ENCODE results near the gene C2orf81.

C2orf81 gene

DNA sequence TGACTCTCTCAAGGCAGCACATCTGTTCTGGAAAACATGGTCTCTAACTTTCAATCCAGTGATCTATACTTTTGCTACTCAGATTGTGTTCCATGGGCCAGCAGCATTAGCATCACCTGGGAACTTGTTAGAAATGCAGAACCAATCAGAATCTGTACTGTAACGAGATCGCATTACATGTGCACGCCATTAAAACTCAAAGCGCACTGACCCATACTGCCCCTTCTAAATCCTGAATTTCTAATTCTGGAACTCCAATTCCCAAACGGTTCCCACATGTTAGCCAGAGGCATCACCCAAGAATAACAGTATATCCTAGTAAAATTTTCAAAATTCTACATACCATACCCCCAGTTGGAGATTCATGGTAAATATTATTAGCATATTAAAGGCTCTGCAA, 30.8 kb downstream of the C2orf81 start:
- no peak for DNase-seq (ENCODE audit: low read depth)

GRCh38 chr2:74387346-74387745, 34.1 kb downstream of the C2orf81 start:
- DNase-seq (ENCODE audit: low read depth): no peak

DNA sequence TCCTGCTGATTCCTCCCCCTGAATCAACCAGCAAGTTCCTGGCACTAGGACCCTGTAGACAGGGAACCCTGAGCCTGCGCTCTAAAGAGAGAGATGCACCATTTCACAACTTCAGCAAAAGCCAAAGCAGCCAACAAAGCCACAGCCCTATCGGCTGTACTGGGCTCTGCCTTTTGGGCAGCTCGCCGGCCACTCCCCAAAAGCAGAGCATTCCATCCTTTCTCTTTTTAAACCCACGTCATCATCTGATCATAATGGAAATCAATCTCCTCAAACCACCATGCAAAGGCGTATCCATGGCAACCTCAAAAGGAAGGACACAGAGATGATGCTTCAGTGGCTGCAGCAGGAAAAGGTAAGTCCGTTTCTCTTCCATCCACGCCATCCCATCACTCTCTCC, 36.0 kb downstream of the C2orf81 start:
- DNase-seq (ENCODE audit: low read depth): no peak

DNA sequence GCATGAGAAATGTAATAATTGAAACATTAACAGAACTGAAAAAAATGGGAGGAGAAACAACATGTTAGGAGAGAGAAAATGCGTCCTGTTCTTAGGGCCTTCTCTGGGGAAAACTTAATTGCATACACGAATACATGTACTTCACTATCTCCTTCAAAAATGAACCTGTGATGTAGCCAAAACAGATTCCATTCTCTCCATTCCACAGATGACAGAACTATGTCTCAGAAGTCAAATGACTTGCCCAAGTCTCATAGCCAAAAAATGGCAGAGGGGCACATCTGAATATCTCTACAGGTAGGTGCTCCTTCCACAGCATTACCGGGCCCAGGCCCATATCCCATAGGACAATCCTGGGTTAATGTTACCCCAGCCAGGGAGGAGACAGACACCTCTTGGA, 37.4 kb downstream of the C2orf81 start:
- DNase-seq (ENCODE audit: low read depth): no peak

DNA sequence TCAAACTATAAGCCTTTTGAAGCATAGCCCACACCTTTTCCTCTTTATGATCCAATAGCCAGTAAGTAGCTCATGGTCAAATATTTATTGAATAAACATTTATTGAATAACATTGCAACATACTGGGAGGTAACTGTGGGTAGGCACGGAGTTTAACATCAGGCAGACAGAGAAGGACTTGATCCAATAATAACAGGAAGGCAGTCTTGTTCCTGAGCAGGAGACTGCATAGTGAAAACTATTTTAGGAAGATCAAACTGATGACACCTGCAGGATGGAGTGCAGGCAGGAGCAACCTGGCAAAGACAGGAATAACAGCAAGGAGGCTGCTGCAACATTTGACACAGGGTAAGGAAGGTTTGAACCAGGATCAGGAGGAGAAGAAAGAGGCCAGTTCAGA, 38.2 kb downstream of the C2orf81 start:
- no peak for DNase-seq (ENCODE audit: low read depth)

DNA sequence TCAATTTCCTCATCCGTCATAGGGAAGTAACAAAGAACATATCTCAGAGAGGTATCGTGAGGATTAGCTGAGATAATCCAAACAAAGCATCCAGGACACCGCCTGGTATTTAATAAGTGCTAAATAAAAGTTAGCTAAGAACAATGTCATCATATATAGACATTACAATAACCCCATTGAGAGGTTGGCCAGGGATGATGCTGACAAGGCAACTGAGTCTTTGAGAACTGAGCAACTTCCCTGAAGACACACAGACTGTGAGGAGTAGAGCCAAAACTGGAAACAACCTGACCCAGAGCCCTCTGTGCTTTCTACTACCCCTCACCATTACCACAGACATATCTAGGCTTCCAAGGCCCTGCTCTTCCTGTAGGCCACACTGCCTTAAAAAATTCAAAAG, 39.7 kb downstream of the C2orf81 start:
- no peak for DNase-seq (ENCODE audit: low read depth)

DNA sequence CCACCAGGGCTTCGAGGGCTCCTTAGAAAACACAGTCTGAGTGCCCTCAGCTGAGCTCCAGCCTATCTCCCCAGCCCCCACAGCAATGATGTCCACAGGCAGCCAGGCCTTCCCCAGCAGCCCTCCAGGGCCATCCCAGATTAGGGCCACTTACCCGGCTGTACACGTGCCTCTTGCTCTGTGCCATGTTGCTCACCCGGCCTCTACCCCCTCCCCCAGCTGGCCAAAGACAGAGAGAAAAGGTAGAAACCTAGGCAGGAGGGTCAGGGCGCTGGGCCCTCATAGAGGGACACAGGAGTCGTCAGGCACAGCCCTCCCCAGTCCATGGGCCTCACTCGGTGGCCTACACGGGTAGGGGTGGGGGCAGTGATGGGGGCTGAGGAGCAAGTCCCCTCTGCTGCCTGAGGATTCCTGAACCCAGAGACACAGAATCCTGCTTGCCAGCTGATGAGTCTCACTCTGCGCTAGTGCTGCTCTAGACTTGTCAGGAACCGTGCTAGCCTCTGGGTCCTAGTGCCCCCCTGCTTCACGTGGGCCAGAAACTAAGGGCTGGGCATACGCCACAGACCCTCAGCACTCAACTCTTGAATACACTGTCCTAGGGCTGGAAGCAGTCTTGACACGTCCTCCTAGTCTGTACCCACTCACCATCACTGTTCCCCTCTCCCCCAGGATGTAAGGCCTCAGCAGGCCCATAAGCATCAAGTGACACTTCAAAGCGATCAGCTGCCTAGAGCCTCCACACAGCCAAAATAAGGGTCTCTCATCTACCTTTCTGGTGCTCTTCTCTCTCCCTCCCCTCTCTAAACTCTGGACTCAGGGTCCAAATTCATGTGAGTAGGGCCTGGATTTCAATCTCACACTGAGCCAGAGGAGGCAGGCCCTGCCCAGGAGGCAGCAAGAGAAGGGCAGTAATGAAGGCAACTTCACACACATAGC, 41.3 kb downstream of the C2orf81 start, which contains the start of gene DCTN1:
TSS of gene DCTN1 (minus strand) at position 461 of the 939 bp plus-strand sequence. CDS start at position 187, 274 bp downstream.
- no peak for DNase-seq (ENCODE audit: low read depth)

DNA sequence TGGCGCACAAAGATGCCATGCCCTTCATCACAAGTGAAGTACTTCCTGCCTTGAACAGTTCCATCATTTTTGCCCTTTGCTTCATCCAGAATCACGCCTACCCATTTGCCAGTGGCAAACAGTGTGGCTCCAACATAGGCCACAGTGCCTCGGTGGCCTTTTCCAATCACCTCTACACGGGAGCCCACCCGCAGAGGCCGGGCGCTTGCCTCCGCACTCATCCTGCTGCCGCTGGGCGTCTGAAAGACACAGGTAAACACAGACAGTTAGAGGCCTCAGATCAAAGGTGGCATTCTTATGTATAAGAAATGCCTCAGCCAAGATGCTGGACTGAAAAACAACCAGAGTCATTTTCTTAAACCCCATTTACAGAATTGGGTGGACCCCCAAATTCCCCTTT, 43.4 kb downstream of the C2orf81 start:
- DNase-seq (ENCODE audit: low read depth): no peak

DNA sequence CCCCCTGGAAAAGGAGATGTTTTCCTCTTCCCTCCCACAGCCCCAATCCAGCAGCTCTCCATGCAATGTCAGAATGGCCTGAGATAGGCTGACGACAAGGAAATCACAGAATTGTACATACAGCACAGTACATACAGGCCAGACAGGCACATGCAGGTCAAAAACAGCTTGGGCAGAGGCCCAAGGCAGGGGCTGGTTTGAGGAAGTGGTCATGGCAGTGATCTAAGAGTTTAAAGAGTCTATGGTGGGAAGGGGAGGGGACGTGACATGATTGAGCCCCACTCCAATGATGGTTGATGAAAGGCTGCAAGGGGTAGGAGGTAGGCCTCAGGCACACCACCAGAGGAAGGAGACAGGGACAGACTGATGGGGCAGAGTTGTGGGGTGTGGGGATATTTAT, 45.6 kb downstream of the C2orf81 start:
- DNase-seq (ENCODE audit: low read depth): no peak

DNA sequence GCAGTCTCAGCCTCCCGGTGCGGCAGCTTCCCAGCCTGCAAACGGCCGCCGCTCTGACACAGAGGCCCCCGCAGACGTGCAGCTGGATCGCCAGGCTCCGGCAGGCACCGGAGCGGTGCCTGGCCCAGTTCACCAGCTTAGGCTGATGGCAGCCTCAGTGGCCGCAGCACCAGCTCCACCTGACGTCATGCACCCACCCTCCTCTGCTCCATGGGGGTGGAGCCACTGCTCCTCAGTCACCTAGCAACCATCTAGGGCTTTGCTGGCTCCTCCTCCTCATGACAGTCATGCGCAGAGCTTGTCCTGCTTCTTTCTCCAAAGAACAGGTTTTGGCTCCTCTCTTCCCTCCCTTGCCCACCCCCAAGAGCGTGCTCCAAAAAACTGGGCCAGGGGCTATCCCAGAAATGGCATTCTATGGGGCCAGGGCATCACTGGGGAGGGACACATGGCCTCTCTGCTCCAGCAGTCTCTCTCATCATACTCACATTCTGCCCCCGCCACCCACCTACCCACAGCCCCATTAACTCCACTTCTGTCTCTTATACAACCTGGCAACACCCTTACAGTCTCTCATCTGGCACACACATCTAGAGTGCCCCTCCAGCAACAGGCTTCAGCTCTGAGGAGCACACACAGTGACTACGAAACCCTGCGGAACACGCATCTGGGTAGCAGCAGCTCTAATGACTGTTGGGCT, 46.8 kb downstream of the C2orf81 start:
- no peak for DNase-seq (ENCODE audit: low read depth)

GRCh38 chr2:74373985-74374384, 47.4 kb downstream of the C2orf81 start:
- no peak for DNase-seq (ENCODE audit: low read depth)

GRCh38 chr2:74373221-74373676, 48.2 kb downstream of the C2orf81 start:
- no peak for DNase-seq (ENCODE audit: low read depth)

- no peak for DNase-seq (ENCODE audit: low read depth)
Measured at GRCh38 chr2:74372674-74373073, 48.7 kb downstream of the C2orf81 start.

DNA sequence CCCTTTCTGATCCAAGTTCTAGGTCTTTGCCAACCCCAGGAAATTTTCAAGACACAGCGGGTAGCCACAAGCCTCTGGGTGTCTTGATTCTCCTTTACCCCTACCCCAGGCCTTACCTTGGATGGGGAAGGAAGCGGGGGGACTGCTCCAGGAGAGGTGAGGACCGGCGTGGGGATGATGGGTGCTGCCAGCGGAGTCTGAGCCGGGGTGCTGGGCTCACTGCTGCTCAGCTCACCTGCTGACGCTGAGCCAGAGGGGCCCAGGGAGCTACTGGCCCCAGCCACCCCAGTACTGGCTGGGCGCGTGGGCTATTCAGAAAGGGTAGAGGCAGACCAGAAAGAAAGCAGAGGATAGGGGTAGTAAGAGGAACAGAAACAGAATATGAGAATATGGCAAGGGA, 50.0 kb downstream of the C2orf81 start:
- DNase-seq (ENCODE audit: low read depth): no peak

DNA sequence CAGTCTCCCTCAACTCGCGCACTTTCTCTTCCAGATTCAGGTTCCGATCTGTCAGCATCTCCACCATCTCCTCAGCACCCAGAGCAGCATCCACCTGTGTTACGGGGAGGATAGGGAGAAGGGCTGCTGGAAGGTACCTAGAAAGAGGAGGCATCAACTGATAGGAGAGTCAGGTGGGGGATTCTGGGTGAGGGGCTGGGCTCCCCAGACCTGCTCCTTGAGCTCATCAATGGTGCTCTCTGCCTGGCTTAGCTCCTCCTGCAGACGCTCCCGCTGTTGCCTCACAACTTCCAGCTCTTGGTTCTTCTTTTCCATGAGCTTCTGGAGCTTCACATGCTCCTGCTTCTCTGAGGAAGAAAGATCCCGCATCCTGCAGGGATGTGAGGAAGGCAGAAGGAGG, 51.4 kb downstream of the C2orf81 start:
- DNase-seq (ENCODE audit: low read depth): no peak

- DNase-seq (ENCODE audit: low read depth): no peak
Measured at GRCh38 chr2:74368499-74368898, 52.9 kb downstream of the C2orf81 start.

DNA sequence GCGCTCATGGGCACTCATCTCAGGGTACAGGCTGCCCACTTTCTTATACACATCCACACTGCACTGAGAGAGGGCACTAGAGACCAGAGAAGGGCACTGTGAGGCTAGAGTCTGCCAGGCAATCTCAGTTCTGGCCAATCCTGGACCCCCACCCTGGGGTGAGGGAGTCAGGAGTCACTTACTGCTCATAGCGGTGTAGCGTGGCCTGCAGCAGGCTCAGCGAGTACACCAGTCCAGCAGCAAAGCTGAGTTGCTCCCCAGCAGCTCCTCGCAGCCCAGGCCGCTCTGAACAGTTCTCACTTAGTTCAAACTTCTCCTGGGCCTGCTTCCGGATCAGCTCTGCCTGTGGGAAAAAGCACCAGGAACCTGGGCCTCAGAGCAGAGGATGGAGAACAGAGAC, 53.6 kb downstream of the C2orf81 start:
- DNase-seq (ENCODE audit: low read depth): no peak

DNA sequence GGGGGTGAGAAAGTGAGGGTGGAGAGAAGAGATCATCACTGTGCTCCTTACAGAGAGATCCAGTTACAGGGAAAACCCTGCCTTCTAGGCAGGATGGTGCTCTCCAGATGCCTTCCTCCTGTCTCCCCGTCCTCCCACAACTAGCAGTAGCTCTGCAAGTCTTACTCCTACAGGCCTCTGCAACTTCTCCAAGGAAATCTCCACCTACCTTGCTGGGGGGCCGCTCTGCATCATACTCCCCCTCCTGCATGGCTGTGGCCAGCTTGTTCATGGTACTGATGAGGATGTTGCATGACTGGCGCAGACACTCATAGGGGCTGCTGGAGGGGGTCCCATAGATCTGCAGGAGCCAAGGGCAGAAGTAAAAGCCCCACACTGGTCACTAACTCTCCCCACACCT, 55.4 kb downstream of the C2orf81 start:
- DNase-seq (ENCODE audit: low read depth): no peak

- DNase-seq (ENCODE audit: low read depth): no peak
Measured at GRCh38 chr2:74364533-74365505, 56.6 kb downstream of the C2orf81 start.
